NCI-H146 (cell line): ENCODE data around the gene EMP1.

Experiments used
- DNase-seq: peaks from one replicate; lab custom pipeline; 2025; lab: John Stamatoyannopoulos, UW

The EMP1 gene

DNA sequence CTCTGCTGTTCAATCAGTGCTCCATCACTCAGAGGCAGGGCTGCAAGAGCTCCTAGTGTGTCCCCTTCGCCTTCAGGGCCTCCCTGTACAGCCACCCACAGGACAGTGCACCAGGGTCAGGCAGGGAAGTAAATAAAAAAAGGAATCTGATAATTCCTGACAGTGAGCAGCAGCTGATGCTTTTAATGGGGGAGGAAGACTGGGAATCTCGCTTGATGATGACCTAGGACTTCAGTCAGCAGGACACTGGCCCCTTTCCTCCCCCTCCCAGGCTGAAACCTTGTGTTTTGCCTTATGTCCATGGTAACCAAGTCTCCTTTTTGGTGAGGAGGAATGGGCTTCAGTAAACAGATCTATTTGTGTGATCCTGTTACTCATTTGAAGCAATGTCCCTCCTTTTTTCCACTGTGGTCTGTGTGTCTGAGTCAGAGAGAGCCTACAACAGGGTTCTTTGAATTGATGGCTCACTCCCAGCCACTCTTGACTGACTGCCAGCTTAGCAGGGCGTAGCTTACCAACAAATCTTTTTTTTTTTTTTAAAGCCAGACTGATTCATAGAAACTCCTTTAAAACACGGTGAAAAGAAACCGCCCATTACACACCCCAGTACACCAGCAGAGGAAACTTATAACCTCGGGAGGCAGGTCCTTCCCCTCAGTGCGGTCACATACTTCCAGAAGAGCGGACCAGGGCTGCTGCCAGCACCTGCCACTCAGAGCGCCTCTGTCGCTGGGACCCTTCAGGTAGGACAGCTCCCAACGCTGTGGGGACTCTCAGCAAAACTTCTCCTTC is at the start of gene EMP1:
EMP1 (plus strand) TSS at position 597 of the 792 bp plus-strand sequence. CDS start 14,785 bp downstream, outside the sequence.
- no peak for DNase-seq

GRCh38 chr12:13147688-13148484 is 48.6 kb upstream of the EMP1 start:
- no peak for DNase-seq

DNA sequence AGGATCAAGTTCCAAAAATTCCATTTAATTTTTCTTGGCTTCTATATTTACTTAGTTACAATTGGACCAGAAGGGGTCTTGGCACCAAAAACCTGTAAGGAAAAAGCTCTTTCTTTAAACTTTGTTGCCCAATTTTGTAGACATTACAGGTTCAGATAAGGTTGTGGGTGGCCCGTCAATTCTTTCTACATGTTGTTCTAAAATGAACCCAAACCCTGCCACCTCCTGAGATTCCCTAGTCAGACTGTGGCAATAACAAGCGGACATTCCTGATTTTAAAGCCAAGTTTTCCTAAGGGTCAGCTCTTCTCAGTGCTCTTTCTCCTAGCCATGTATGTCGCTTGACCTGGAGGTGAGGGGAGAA is 48.1 kb upstream of the EMP1 start:
- DNase-seq = no peak

DNA sequence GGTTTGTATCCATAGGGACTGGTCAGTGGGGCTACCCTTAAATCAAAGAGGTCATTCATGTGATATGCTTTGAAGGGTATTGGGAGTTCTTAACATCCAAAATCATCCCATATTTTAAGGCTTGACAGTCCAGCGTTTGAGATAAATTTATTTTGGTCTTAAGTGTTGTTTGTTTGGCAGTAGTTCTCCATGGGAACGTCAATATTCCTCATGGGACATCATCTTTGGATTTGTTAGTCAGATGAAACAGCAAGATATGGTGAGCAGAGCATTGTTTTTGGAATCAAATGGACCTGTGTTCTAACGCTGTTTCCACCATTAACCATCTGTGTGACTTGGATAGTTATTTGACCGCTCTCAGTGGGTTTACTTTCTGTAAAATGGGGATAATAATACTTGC is 47.1 kb upstream of the EMP1 start:
- DNase-seq = no peak

- no peak for DNase-seq
These were observed 44.2 kb upstream of the EMP1 start for GRCh38 chr12:13152281-13152680.

DNA sequence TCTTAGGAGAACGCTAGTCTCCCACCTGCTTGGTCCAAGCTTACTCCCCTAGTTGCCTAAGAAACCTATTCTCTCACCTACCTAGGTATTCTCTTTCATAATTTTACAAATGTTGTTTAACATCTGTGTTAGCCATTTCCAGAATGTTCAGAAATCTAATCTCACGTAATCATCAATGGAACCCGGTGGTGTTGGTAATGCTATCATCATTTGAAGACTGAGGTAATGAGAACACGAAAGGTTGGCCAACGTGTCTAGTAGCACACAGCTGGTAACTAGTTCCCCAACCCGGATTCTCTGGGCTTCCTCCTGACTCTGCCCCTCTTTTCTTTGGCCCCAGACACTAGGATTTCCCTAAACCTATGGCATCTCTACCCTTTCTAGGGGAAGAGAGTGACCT is 43.8 kb upstream of the EMP1 start:
- DNase-seq = no peak

DNA sequence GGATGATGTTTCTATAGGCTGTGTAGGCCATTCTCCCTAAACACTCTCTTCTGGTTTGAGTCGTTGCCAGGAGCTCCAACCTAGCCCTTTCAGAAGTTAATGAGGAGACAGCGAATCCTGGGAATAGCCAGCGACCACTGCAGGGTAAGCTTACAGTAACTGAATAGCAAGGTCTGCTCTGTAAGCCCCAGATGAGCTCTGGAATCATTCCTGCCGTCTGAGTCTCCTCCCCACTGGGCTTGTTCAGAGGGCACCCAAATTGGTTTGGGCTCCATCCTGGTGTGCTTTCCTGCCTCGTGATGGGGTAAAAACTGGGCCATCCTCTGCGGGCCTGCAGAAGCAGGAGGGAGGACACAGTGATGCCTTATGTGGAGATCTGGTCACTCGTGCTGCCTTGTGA is 43.3 kb upstream of the EMP1 start:
- DNase-seq = no peak

DNA sequence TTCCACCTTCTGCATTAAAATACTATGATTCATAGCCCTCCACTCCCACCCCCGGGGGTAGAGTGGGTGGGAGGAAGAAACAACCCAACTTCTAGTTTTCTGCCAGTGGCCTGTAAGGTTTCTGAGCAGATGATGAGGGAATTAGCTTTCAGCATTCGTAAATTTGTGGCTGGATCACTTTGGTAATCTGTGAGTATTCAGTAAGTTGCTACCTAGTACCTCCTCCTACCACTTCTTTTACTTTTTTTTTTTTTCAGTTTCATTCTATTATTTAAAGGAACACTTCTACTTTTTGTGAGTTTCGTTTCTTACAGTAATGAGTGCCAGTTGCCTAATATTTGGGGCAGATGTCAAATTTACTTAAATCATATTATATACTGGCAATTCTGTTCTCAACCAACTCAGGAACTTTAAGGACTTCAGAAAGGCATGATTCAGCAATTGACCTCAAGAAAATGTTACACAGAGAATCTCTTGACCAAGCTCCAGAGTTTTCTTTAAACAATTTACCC is 42.4 kb upstream of the EMP1 start:
- DNase-seq = no peak

GRCh38 chr12:13154831-13155230 is 41.7 kb upstream of the EMP1 start:
- no peak for DNase-seq

DNA sequence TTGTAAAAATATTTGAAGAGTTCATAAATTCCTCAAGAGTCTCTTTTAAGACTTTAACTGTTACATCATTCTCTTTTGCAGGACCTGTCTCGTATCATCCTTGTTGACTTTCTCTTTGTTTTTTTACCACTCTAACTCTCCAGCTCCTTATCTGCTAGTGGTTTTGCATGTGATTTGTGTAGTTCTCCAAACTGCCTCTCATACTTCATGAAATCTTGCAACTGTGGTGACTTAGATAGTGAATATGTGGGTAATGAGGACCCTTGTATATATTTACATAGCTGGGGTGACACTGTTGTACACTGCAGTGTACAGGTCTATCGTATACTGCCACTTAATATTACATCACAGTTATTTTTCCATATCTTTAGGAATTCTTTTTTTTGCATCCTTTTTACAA is 40.2 kb upstream of the EMP1 start:
- no peak for DNase-seq

DNA sequence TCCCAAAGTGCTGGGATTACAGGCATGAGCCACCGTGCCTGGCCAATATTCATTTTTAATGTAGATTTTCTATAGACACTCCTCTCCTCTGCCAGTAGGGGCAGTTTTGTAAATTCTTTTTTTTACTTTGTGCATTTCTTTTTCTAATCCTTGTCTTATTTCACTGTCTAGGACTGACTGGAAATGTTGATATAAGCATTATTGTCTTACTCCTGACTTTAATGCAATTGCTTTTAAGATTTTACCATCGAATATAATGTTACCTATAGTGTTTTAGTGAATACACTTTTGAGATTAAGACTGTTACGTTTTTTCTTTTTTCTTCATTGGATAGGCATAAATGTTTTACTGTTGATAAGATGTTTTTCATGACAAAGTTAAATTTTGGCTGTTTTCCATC is 35.4 kb upstream of the EMP1 start:
- no peak for DNase-seq

DNA sequence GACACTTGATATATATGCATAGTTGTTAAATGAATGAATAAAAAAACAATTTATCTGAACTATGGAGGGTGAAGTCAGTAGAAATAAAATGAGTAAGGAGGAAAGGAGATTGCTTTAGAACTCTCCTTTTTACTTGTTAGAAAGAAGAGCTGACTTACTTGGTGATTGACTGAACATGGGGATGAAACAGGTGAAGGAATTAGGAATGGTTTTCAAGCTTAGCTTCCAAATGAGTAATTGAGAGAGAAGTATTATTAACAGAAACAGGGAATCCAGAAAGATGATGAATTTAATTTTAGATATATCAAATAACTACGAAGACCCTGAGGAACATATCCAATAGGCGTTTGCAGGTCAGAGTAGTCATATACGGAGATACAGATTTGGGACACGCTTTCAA is 33.6 kb upstream of the EMP1 start:
- no peak for DNase-seq

GRCh38 chr12:13163868-13164635 is 32.5 kb upstream of the EMP1 start:
- DNase-seq = no peak

DNA sequence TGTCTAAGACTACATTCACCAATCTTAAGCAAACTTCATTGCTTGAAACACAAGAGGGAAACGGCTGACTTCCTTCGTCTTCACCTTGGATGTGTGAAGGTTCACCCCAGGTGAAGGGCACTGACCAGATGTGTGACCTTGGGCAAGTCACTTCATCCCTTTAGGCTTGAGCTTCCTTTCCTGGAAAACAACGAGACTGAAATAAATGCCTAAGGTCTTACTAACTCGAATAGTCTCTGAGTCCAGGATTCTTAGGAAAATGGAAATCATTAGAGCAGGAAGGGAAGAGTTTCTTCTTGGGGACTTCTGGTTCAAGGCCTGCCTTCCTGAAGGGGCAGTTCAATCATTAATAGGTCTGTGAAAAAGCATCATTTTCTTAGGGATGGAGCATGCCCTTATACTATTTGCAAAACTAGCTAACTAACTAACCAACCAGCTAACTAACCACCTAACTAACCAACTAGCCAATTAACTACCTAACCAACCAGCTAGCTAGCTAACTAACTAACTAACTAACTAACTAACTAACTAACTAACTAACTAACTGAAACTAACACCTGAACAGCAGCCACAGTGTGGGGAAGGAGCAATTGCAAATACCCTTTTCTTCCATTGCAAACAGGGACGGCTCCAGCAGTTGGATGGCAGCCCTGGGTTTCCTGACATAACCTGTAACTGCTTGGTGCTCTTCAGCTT is 31.5 kb upstream of the EMP1 start:
- DNase-seq = no peak

DNA sequence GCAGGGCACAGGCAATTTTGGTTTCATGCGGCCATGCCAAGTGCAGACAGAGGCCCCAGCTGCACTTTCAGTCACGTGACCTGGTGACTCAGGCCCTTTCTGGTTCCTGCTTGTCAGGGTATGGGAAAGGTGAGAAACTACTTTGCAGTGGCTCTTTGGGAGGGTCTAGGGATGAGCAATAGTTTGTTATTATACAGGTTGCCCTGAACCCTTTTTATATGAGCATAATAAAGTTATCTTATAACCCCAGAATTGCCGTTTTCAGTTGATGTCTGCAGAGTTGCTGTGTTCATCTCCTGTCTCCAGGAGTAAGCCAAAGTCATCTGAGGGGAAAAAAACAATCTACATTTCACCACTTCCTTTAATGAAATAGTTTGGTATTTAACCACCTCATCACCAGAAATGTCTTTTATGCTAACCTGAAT is 30.9 kb upstream of the EMP1 start:
- no peak for DNase-seq

DNA sequence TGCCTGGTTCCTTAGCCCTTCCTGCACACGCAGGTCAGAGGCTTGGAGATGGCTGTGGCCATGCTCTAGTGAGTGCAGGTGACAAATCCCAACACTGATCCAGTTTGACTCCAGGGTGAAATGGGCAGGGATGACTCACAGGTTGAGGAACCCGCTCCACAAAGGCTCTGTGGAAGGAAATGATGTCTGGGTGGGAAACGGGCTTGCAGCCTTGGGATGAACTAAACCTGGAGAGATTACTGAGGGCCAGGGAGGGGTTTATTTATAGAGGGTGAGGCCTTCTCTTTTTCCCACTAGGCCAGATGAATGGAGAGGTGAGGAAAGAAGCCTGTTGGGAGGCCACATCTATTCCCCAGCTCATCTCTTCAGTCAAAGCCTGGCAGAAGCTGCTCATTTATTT is 29.3 kb upstream of the EMP1 start:
- no peak for DNase-seq

DNA sequence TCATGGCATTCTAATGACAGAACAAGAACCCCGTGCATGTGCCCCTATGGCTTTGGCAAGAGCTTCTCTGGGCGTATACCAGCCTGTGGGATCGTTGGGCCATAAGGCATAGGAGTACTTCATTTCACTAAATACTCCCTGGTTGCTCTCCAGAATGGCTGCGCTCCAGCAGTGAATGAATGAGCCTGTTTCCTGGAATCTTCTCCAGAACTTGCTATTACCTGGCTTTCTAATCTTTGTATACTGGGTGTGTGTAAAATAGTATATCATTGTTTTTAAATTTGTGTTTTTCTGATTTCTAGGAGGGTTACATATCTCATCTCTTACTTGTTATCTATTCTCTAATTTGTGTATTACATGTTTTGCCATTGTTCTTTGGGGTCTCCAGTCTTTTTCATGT is 28.6 kb upstream of the EMP1 start:
- no peak for DNase-seq

GRCh38 chr12:13169272-13169671 is 27.3 kb upstream of the EMP1 start:
- no peak for DNase-seq

GRCh38 chr12:13170892-13171490 is 25.5 kb upstream of the EMP1 start:
- no peak for DNase-seq

- no peak for DNase-seq
These were observed 24.3 kb upstream of the EMP1 start for GRCh38 chr12:13171921-13172859.
